Chondrocyte (in vitro differentiated cells): Measurements from ENCODE around the gene PARP1. TPM values are rescaled to one million over a fixed set of nuclear protein-coding genes. Genes with fewer than 3 reads are reported as not detected.
"Not testable (repeated sequence)": the region's sequence is repeated elsewhere in the genome, so short reads cannot be mapped to it uniquely, and the experiment has no call there.

Source experiments
- DNase-seq: peaks from one replicate; pipeline ENCODE4 v3.0.0; 2021; ENCODE audit warnings: mixed read lengths, low spot score
- H3K27ac Mint-ChIP-seq: one replicate; pipeline ENCODE4 v1.8.0; 2021; ENCODE audit warnings: mild to moderate bottlenecking, moderate library complexity, mixed read lengths; ENCODE audit not compliant: unreplicated experiment
- H3K27me3 Mint-ChIP-seq: 2 replicates; pipeline ENCODE4 v1.8.0; 2021; ENCODE audit warnings: low read depth, mixed read lengths
- H3K36me3 Mint-ChIP-seq: 2 replicates; pipeline ENCODE4 v1.8.0; 2021; ENCODE audit warnings: low read depth, mixed read lengths
- H3K4me1 Mint-ChIP-seq: 2 replicates; pipeline ENCODE4 v1.8.0; 2021; ENCODE audit warnings: low read depth, mild to moderate bottlenecking, mixed read lengths
- H3K4me3 Mint-ChIP-seq: one replicate; pipeline ENCODE4 v1.8.0; 2021; ENCODE audit warnings: mild to moderate bottlenecking, moderate library complexity, mixed read lengths; ENCODE audit not compliant: unreplicated experiment
- H3K9me3 Mint-ChIP-seq: 2 replicates; pipeline ENCODE4 v1.8.0; 2021; ENCODE audit warnings: low read depth, mixed read lengths
- CTCF ChIP-seq: fragments of 200-600 bp; sonication (generic); IDR thresholded peaks from 2 replicates; pipeline ENCODE4 v1.5.0; 2021; ENCODE audit warnings: antibody characterized with exemption, mild to moderate bottlenecking, moderate library complexity
- total RNA-seq: library from RNA; stranded (reverse); gene quantifications from 3 replicates; pipeline ENCODE4 v1.2.1, GENCODE V29; 2021

The PARP1 gene
- total RNA-seq, 1 donor from 2014 or later: 48.6 TPM

DNA sequence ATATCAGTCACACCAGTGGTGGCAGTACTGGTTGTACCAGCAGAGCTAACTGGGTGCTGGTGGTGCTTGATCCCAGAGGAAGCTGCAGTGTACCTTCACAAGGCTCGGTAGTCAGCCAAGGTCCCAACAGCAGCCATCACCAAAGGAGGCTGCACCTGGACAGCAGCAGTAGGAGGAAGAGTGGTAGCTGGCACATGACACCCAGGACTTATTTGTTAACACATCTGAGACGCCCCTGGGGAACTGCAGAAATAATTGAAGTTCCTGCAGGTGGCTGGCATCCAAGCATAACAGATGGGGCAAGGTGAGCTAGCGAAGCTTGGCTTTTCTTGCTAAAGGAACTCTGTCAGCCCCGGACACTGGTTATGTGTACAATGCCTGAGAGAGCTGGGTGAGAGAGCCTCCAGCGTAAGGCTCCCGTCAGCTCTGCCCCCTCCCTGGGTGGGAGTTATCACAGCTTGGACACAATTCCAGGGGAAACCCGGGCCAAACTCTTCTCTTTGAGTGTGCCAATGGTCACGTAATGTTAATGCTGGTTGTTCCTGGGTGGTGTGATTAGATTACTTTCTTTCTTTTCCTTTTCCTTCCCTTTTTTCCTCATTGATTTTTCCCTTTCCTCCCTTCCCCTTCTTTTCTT lies 29.1 kb upstream of the PARP1 start:
- Mint-ChIP-seq H3K27me3 (peaks cover 43% of the 10 kb centered on the region), H3K36me3 (peaks cover 2% of the 10 kb centered on the region), H3K9me3 (peaks cover 9% of the 10 kb centered on the region), H3K4me3 (no peak overlapping the region), H3K4me1 (no peaks in the 10 kb centered on the region), H3K27ac (no peak overlapping the region)
- TF ChIP-seq CTCF: no peak
- DNase-seq: no peak

GRCh38 chr1:226436472-226436854 lies 28.6 kb upstream of the PARP1 start:
- DNase-seq: no peak
- TF ChIP-seq CTCF: no peak
- Mint-ChIP-seq H3K9me3 (peaks cover 9% of the 10 kb centered on the region), H3K36me3 (peaks cover 2% of the 10 kb centered on the region), H3K27ac (no peak overlapping the region), H3K4me1 (no peaks in the 10 kb centered on the region), H3K4me3 (no peak overlapping the region), H3K27me3 (peaks cover 40% of the 10 kb centered on the region)

- H3K36me3 Mint-ChIP-seq: no peaks in the 10 kb centered on the region
- H3K27ac Mint-ChIP-seq: no peak overlapping the region
- peaks cover 6% of the 10 kb centered on the region for H3K4me1 Mint-ChIP-seq
- H3K4me3 Mint-ChIP-seq: no peak overlapping the region
- no peak for DNase-seq
- H3K27me3 Mint-ChIP-seq: peaks cover 18% of the 10 kb centered on the region
- TF ChIP-seq CTCF: no peak
- peaks cover 7% of the 10 kb centered on the region for H3K9me3 Mint-ChIP-seq
Observed at GRCh38 chr1:226433341-226433720, 25.4 kb upstream of the PARP1 start.

DNA sequence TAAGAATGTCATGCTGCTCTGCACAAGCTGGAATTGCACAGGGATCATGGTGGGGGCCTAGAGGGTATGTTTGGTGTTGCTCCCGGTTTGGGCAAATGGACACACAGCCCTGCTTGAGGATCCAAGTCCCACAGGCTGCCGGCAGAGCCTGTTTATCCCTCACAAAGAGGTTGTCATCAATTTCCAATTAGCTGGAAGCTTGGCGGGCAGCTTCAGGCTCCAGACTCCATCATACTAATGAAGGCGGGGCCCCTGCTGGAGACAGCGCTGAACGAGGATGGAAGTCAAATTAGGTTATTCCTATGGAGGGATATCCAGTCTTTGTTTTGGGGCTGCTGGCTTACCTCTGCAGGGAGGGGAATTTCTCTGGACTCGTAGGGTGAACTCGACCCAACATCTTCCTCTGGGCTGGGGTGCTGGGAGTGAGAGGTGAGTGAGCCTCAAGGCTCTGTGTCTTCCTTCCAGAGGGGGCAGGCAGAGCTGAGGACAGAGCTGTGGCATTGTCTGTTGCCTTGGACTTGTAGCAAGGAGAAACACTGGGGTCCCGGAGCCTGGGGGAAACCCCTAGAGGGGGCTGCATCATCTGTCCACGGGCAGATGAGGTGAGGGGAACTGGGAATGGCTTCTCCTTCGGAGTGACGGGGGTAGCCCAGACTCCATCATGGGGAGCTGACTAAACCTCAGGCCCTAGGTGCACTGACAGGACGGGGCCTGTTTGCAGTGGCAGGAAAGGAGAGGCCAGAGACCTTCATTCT lies 24.9 kb upstream of the PARP1 start:
- Mint-ChIP-seq H3K36me3 (no peaks in the 10 kb centered on the region), H3K27ac (no peak overlapping the region), H3K4me3 (no peak overlapping the region), H3K27me3 (peaks cover 12% of the 10 kb centered on the region), H3K9me3 (peaks cover 2% of the 10 kb centered on the region), H3K4me1 (peaks cover 6% of the 10 kb centered on the region)
- TF ChIP-seq CTCF: no peak
- DNase-seq: no peak

- not testable (repeated sequence) for H3K9me3 Mint-ChIP-seq, DNase-seq, H3K27ac Mint-ChIP-seq, H3K27me3 Mint-ChIP-seq, H3K4me3 Mint-ChIP-seq, H3K36me3 Mint-ChIP-seq, H3K4me1 Mint-ChIP-seq
Observed at GRCh38 chr1:226431898-226432297, 24.0 kb upstream of the PARP1 start.
